Neuron (in vitro differentiated cells): Measurements from ENCODE around the gene S100A4.
"Not testable (repeated sequence)": the region's sequence is repeated elsewhere in the genome, so short reads cannot be mapped to it uniquely, and the experiment has no call there.

ENCODE experiments used
- H2AFZ ChIP-seq: one replicate; pipeline ENCODE4 v1.6.1; 2013; ENCODE audit warnings: low read depth, mild to moderate bottlenecking, inconsistent platforms, low read length, moderate library complexity
- H3K27me3 ChIP-seq: one replicate; pipeline ENCODE4 v1.6.1; 2013; ENCODE audit warnings: low read length; ENCODE audit not compliant: insufficient read depth
- H3K36me3 ChIP-seq: one replicate; pipeline ENCODE4 v1.6.1; 2013; ENCODE audit warnings: low read length; ENCODE audit not compliant: insufficient read depth
- H3K4me1 ChIP-seq: one replicate; pipeline ENCODE4 v1.6.1; 2013; ENCODE audit warnings: low read length; ENCODE audit not compliant: insufficient read depth
- H3K4me3 ChIP-seq: 2 replicates; pipeline ENCODE4 v1.5.1; 2013; ENCODE audit warnings: mild to moderate bottlenecking, low read length, moderate library complexity
- H3K9me3 ChIP-seq: one replicate; pipeline ENCODE4 v1.6.1; 2013; ENCODE audit warnings: low read length

The S100A4 gene

GRCh38 chr1:153527683-153528040, 17.9 kb downstream of the S100A4 start:
- Histone ChIP-seq H3K27me3 (peaks cover 8% of the 10 kb centered on the region), H3K36me3 (no peaks in the 10 kb centered on the region), H3K9me3 (no peaks in the 10 kb centered on the region), H2AFZ (no peak overlapping the region), H3K4me3 (no peak overlapping the region), H3K4me1 (peaks cover 2% of the 10 kb centered on the region)

DNA sequence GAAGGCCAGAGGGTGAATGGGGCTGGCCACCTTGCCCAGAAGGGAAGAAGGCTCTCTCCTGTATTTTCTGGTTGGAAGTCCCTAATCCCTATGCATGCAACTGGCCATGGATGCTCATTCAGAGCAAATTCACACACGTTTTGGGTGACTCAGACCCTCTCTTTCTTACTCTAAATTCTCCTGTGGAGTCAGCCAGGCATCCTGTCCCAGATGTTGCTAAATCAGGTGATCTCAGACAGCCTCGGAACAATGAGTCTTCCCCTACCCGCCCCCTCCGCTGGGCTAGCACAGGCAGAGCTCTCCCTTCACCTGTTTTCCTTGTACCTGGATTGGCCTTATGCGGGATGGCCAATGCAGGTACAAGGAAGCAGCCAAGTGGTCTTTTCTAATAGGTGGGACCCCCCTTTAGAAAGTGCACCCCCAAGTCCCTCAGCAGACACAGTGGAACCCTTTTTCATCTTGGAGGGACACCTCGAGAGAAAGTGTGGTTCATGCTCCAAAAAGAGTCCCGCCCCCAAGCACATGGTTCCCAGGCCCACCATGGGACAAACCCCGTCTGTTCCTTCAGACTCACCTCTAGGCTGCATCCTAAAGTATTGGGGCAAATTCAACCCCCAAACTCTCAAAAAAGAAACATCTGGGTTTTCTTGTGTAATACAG, 18.5 kb downstream of the S100A4 start:
- H3K36me3 ChIP-seq = no peaks in the 10 kb centered on the region
- no peaks in the 10 kb centered on the region for H3K9me3 ChIP-seq
- H3K27me3 ChIP-seq = peaks cover 6% of the 10 kb centered on the region
- no peak overlapping the region for H2AFZ ChIP-seq
- peaks cover 2% of the 10 kb centered on the region for H3K4me1 ChIP-seq
- H3K4me3 ChIP-seq = no peak overlapping the region

DNA sequence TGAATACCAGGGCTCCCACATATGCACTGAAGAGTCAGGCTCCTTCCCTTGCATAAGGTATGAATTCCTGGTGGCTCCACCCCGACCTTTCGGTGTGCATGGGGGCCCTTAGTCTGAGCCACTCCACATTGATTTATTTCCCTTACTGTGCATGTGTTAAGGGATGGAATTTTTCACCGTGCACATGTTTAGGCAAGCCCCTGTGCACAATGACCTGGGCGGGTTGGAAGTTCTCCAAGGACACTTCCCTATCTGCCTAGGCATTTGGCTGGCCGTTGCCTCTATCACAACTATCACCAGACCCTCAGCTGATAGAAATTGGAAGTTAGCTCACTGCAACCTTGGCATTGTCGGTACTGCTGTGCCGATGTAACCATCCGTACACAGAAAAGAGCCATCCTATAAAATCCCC, 19.5 kb downstream of the S100A4 start:
- H3K9me3 ChIP-seq = no peaks in the 10 kb centered on the region
- no peaks in the 10 kb centered on the region for H3K36me3 ChIP-seq

GRCh38 chr1:153525088-153525728, 20.4 kb downstream of the S100A4 start:
- H2AFZ ChIP-seq = no peak overlapping the region

More for the DNA sequence above, 19.5 kb downstream of the S100A4 start:
- H3K4me3 ChIP-seq = no peak overlapping the region
- H3K27me3 ChIP-seq = peaks cover 3% of the 10 kb centered on the region
- no peak overlapping the region for H2AFZ ChIP-seq
- H3K4me1 ChIP-seq = peaks cover 2% of the 10 kb centered on the region

DNA sequence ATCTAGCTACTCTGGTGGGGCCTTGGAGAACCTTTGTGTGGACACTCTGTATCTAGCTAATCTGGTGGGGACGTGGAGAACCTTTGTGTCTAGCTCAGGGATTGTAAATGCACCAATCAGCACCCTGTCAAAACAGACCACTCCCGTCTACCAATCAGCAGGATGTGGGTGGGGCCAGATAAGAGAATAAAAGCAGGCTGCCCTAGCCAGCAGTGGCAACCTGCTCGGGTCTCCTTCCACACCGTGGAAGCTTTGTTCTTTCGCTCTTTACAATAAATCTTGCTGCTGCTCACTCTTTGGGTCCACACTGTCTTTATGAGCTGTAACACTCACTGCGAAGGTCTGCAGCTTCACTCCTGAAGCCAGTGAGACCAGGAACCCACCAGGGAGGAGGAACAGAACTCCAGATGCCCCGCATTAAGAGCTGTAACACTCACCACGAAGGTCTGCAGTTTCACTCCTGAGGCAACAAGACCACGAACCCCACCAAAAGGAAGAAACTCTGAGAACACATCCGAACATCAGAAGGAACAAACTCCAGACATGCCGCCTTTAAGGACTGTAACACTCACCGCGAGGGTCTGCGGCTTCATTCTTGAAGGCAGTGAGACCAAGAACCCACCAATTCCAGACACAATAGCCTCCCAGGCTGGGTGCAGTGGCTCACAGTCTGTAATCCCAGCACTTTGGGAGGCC, 23.1 kb downstream of the S100A4 start:
- not testable (repeated sequence) for H3K4me1 ChIP-seq, H2AFZ ChIP-seq, H3K36me3 ChIP-seq, H3K9me3 ChIP-seq, H3K4me3 ChIP-seq, H3K27me3 ChIP-seq

More at GRCh38 chr1:153525088-153525728, 20.4 kb downstream of the S100A4 start:
- Histone ChIP-seq H3K4me1 (peaks cover 2% of the 10 kb centered on the region), H3K36me3 (no peaks in the 10 kb centered on the region), H3K4me3 (no peak overlapping the region), H3K9me3 (no peaks in the 10 kb centered on the region), H3K27me3 (no peaks in the 10 kb centered on the region)

GRCh38 chr1:153521808-153522207, 23.8 kb downstream of the S100A4 start:
- not testable (repeated sequence) for H3K27me3 ChIP-seq

GRCh38 chr1:153520818-153521476, 24.7 kb downstream of the S100A4 start:
- no peaks in the 10 kb centered on the region for H3K27me3 ChIP-seq
- no peaks in the 10 kb centered on the region for H3K36me3 ChIP-seq
- no peak overlapping the region for H3K4me3 ChIP-seq
- no peaks in the 10 kb centered on the region for H3K4me1 ChIP-seq
- H3K9me3 ChIP-seq = no peaks in the 10 kb centered on the region
- H2AFZ ChIP-seq = no peak overlapping the region

More at GRCh38 chr1:153521808-153522207, 23.8 kb downstream of the S100A4 start:
- H2AFZ ChIP-seq, H3K4me3 ChIP-seq, H3K9me3 ChIP-seq, H3K36me3 ChIP-seq, H3K4me1 ChIP-seq: not testable (repeated sequence)

DNA sequence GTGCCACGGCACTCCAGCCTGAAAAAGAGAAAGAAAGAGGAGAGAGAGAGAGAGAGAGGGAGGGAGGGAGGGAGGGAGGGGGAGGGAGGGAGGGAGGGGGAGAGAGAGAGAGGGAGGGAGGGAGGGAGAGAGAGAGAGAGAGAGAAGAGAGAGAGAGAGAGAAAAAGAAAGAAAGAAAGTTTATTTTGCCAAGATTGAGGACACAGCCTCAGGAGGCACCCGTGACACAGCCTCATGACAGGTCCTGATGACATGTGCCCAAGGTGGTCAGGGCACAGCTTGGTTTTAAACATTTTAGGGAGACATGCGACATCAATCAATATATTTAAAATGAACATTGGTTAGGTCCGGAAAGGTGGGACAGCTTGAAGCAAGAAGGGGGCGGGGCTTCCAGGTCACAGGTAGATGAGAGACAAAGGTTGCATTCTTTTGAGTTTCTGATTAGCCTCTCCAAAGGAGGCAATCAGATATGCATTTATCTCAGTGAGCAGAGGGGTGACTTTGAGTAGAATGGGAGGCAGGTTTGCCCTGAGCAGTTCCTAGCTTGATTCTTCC, 25.4 kb downstream of the S100A4 start:
- not testable (repeated sequence) for H3K27me3 ChIP-seq, H3K4me3 ChIP-seq, H3K36me3 ChIP-seq, H2AFZ ChIP-seq, H3K9me3 ChIP-seq, H3K4me1 ChIP-seq

GRCh38 chr1:153519242-153519641, 26.4 kb downstream of the S100A4 start:
- H3K4me3 ChIP-seq = no peak overlapping the region

GRCh38 chr1:153515504-153516394, 29.9 kb downstream of the S100A4 start:
- H3K27me3 ChIP-seq = peaks cover 3% of the 10 kb centered on the region
- H3K9me3 ChIP-seq = no peaks in the 10 kb centered on the region
- no peaks in the 10 kb centered on the region for H3K36me3 ChIP-seq
- H3K4me1 ChIP-seq = no peaks in the 10 kb centered on the region
- H2AFZ ChIP-seq = no peak overlapping the region
- no peak overlapping the region for H3K4me3 ChIP-seq

More at GRCh38 chr1:153519242-153519641, 26.4 kb downstream of the S100A4 start:
- no peaks in the 10 kb centered on the region for H3K36me3 ChIP-seq
- no peaks in the 10 kb centered on the region for H3K27me3 ChIP-seq
- H3K4me1 ChIP-seq = no peaks in the 10 kb centered on the region
- H3K9me3 ChIP-seq = no peaks in the 10 kb centered on the region
- no peak overlapping the region for H2AFZ ChIP-seq

DNA sequence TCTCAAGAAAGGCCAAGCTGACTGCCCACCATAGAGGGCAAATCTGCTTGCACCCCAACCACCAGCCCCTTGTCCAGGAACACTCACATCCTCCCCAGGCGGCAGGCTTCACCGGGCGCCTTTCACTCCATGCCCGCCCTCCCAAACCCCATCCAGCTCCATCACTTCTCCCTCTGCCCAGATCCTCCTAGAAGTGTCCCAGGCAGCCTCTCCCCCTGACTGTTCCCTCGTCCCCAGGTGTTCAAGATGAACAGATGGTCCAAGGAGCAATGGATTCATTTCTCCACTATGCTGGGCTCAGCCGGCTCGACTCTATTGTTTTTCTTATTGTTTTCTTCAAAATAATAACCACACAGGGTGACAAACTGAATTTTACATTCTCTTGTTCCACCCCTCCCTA, 31.9 kb downstream of the S100A4 start:
- Histone ChIP-seq H3K27me3 (peaks cover 3% of the 10 kb centered on the region), H3K36me3 (no peaks in the 10 kb centered on the region), H2AFZ (no peak overlapping the region), H3K4me1 (no peaks in the 10 kb centered on the region), H3K9me3 (no peaks in the 10 kb centered on the region), H3K4me3 (no peak overlapping the region)

DNA sequence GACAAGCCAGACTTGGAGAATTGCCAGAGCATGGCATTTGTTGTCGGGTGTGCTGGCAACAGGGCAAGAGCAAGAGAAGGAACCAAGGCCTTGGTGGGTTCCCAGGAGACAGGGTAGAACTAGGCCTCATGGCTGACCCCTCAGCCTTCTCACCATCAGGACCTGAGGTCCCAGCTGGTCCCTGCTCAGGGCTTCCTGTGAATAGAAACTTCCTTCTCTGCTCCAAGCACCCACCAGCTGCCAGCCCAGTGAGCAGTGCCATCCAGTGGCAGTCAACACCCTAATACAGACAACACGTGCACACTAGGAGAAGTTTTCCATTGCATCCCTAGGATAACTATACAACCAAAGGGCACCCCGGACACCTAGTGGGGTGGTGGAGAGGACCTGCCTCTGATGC, 32.6 kb downstream of the S100A4 start:
- Histone ChIP-seq H3K9me3 (no peaks in the 10 kb centered on the region), H3K4me3 (no peak overlapping the region), H3K4me1 (no peaks in the 10 kb centered on the region), H2AFZ (no peak overlapping the region), H3K27me3 (peaks cover 3% of the 10 kb centered on the region), H3K36me3 (no peaks in the 10 kb centered on the region)
